A549 (cell line): ENCODE results near the gene MAGEA4.

Experiments used
- CHD2 ChIP-seq: fragments of 150-350 bp; IDR thresholded peaks from 2 replicates; pipeline ENCODE4 v1.6.1; 2014; ENCODE audit warnings: low read length; ENCODE audit not compliant: partially characterized antibody
- EP300 ChIP-seq, 2 experiments: fragments of >200 bp; sonication (Bioruptor Twin); formaldehyde crosslinking; IDR thresholded peaks; 2 replicates in 1 of 2; 3 replicates in 1 of 2; pipeline ENCODE4 v1.6.1; 2016 to 2017
- FOSL2 ChIP-seq, 2 experiments: fragments of 450-650 bp in 1 of 2; fragments of >200 bp in 1 of 2; sonication (Bioruptor Twin) in 1 of 2; formaldehyde crosslinking; IDR thresholded peaks; 2 replicates each; pipeline versions ENCODE4 v1.5.0 to v1.6.1; 2016 to 2020; ENCODE audit warnings: mild to moderate bottlenecking in 1 of 2, moderate library complexity in 1 of 2
- NR3C1 ChIP-seq: fragments of >200 bp; sonication (Bioruptor Twin); formaldehyde crosslinking; IDR thresholded peaks from 3 replicates; pipeline ENCODE4 v1.6.1; 2017
- POLR2A ChIP-seq: IDR thresholded peaks from 2 replicates; pipeline ENCODE4 v1.6.1; 2012; ENCODE audit warnings: mild to moderate bottlenecking, low read length
- REST ChIP-seq: fragments of 200-600 bp; sonication (generic); IDR thresholded peaks from 2 replicates; pipeline ENCODE4 v1.6.1; 2016; ENCODE audit warnings: antibody characterized with exemption, mild to moderate bottlenecking, moderate library complexity
- RFX5 ChIP-seq: fragments of 450-650 bp; IDR thresholded peaks from 2 replicates; pipeline ENCODE4 v1.7.1; 2014; ENCODE audit warnings: antibody characterized with exemption, mild to moderate bottlenecking, moderate library complexity
- SREBF2 ChIP-seq: fragments of 450-650 bp; IDR thresholded peaks from 2 replicates; pipeline ENCODE4 v1.6.1; 2014; ENCODE audit warnings: mild to moderate bottlenecking, moderate library complexity
- TF ChIP-seq, protein P1 (sequence below): fragments of >200 bp; sonication (Bioruptor Twin); formaldehyde crosslinking; IDR thresholded peaks from 3 replicates; pipeline ENCODE4 v1.5.1; 2016
- TF ChIP-seq, protein P2 (sequence below): fragments of 150-350 bp; IDR thresholded peaks from 2 replicates; pipeline ENCODE4 v1.6.1; 2014; ENCODE audit warnings: low read depth, mild to moderate bottlenecking, low read length

- TF ChIP-seq, protein P1, sequence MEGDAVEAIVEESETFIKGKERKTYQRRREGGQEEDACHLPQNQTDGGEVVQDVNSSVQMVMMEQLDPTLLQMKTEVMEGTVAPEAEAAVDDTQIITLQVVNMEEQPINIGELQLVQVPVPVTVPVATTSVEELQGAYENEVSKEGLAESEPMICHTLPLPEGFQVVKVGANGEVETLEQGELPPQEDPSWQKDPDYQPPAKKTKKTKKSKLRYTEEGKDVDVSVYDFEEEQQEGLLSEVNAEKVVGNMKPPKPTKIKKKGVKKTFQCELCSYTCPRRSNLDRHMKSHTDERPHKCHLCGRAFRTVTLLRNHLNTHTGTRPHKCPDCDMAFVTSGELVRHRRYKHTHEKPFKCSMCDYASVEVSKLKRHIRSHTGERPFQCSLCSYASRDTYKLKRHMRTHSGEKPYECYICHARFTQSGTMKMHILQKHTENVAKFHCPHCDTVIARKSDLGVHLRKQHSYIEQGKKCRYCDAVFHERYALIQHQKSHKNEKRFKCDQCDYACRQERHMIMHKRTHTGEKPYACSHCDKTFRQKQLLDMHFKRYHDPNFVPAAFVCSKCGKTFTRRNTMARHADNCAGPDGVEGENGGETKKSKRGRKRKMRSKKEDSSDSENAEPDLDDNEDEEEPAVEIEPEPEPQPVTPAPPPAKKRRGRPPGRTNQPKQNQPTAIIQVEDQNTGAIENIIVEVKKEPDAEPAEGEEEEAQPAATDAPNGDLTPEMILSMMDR: no peak
- TF ChIP-seq POLR2A (no peak), CHD2 (no peak), NR3C1 (no peak), REST (no peak), SREBF2 (no peak), FOSL2 (IDR thresholded peaks at IDR 0.05) (no peak), FOSL2 (CRISPR knock-in tag; IDR thresholded peaks at IDR 0.05) (no peak), RFX5 (no peak), EP300 (IDR thresholded peaks at IDR 0.05) (no peak)
- TF ChIP-seq, protein P2, sequence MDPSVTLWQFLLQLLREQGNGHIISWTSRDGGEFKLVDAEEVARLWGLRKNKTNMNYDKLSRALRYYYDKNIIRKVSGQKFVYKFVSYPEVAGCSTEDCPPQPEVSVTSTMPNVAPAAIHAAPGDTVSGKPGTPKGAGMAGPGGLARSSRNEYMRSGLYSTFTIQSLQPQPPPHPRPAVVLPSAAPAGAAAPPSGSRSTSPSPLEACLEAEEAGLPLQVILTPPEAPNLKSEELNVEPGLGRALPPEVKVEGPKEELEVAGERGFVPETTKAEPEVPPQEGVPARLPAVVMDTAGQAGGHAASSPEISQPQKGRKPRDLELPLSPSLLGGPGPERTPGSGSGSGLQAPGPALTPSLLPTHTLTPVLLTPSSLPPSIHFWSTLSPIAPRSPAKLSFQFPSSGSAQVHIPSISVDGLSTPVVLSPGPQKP: no peak
Measured at GRCh38 chrX:151958101-151958500, 45.4 kb downstream of the MAGEA4 start.
